Endothelial cell of umbilical vein (primary cell): Measurements from ENCODE around the gene ESYT2.

ENCODE experiments used
- EZH2 ChIP-seq: IDR thresholded peaks from 2 replicates; pipeline ENCODE4 v1.6.1; 2012; ENCODE audit warnings: borderline replicate concordance, low read depth, mild to moderate bottlenecking, moderate library complexity, low read length, inconsistent platforms; ENCODE audit not compliant: severe bottlenecking
- JUN ChIP-seq: IDR thresholded peaks from 2 replicates; pipeline ENCODE4 v1.6.1; 2011; ENCODE audit warnings: borderline replicate concordance, low read depth; ENCODE audit not compliant: insufficient read length, insufficient read depth
- MYC ChIP-seq: IDR thresholded peaks from one replicate; pipeline ENCODE4 v1.6.1; 2011; ENCODE audit warnings: mild to moderate bottlenecking, low read depth, low read length
- POLR2A ChIP-seq: IDR thresholded peaks from 2 replicates; pipeline ENCODE4 v1.6.1; 2012; ENCODE audit warnings: low read depth, mild to moderate bottlenecking, control low read depth, low read length
- POLR2AphosphoS5 ChIP-seq: IDR thresholded peaks from 2 replicates; pipeline ENCODE4 v1.6.1; 2012; ENCODE audit warnings: low read depth, mild to moderate bottlenecking, control low read depth, low read length, moderate library complexity; ENCODE audit not compliant: insufficient read depth
- TF ChIP-seq, protein P1 (sequence below), 2 donors: IDR thresholded peaks; 1 replicate in 1 of 2; 2 replicates in 1 of 2; pipeline ENCODE4 v1.5.1; 2011; ENCODE audit warnings: low read length in 2 of 2, mild to moderate bottlenecking in 2 of 2, moderate library complexity in 2 of 2, control low read depth in 1 of 2, inconsistent platforms in 1 of 2, low read depth in 1 of 2; ENCODE audit not compliant: insufficient read depth in 1 of 2; ENCODE audit errors: extremely low read depth in 1 of 2
- TF ChIP-seq, protein P2 (sequence below): IDR thresholded peaks from 2 replicates; pipeline ENCODE4 v1.6.1; 2011; ENCODE audit not compliant: insufficient read depth, insufficient read length

GRCh38 chr7:158695056-158695455 lies 134.3 kb downstream of the ESYT2 start:
- TF ChIP-seq, protein P1, sequence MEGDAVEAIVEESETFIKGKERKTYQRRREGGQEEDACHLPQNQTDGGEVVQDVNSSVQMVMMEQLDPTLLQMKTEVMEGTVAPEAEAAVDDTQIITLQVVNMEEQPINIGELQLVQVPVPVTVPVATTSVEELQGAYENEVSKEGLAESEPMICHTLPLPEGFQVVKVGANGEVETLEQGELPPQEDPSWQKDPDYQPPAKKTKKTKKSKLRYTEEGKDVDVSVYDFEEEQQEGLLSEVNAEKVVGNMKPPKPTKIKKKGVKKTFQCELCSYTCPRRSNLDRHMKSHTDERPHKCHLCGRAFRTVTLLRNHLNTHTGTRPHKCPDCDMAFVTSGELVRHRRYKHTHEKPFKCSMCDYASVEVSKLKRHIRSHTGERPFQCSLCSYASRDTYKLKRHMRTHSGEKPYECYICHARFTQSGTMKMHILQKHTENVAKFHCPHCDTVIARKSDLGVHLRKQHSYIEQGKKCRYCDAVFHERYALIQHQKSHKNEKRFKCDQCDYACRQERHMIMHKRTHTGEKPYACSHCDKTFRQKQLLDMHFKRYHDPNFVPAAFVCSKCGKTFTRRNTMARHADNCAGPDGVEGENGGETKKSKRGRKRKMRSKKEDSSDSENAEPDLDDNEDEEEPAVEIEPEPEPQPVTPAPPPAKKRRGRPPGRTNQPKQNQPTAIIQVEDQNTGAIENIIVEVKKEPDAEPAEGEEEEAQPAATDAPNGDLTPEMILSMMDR (IDR thresholded peaks at IDR 0.05; ENCODE audit: extremely low read depth in 1 of 2, insufficient read depth in 1 of 2, low read depth in 1 of 2, low read length in 2 of 2): no peak
- TF ChIP-seq JUN: no peak
- no peak for TF ChIP-seq POLR2A
- TF ChIP-seq POLR2AphosphoS5: no peak
- TF ChIP-seq, protein P2, sequence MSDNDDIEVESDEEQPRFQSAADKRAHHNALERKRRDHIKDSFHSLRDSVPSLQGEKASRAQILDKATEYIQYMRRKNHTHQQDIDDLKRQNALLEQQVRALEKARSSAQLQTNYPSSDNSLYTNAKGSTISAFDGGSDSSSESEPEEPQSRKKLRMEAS: no peak
- no peak for TF ChIP-seq EZH2
- no peak for TF ChIP-seq MYC
